ENCODE data around the gene DISC1.

GRCh38 chr1:231767471-231767870, 140.9 kb downstream of the DISC1 start:
- TF ChIP-seq SUZ12 (IDR thresholded peaks at IDR 0.05) (no peak), NFRKB (IDR thresholded peaks at IDR 0.05) (no peak), SP1 (IDR thresholded peaks at IDR 0.05) (no peak), FOXK2 (IDR thresholded peaks at IDR 0.05) (no peak), PKNOX1 (IDR thresholded peaks at IDR 0.05) (no peak), FOXA1 (IDR thresholded peaks at IDR 0.05) (no peak), ELF4 (IDR thresholded peaks at IDR 0.05) (no peak), LEF1 (IDR thresholded peaks at IDR 0.05; ENCODE audit: borderline replicate concordance) (no peak)
